SJSA1 (cell line): ENCODE measurements around the gene ARHGEF17. TPM values are rescaled to one million over a fixed set of nuclear protein-coding genes. Genes with fewer than 3 reads are reported as not detected.
A peak's percentile ranks its signal among the peaks of the same experiment; 100 is the strongest.

ENCODE experiments used
- DNase-seq, 2 experiments: peaks; one replicate each; pipeline ENCODE4 v3.0.0-alpha.2; 2015 to 2020; ENCODE audit warnings: low spot score in 2 of 2, low read depth in 1 of 2
- H3K27ac ChIP-seq: fragments of 250-450 bp; sonication (Bioruptor Pico); 2 replicates; pipeline ENCODE4 v1.5.1; 2020; ENCODE audit warnings: mild to moderate bottlenecking, moderate library complexity
- H3K27me3 ChIP-seq: fragments of 250-450 bp; sonication (Bioruptor Pico); replicated peaks from 2 replicates; pipeline ENCODE4 v1.5.1; 2020; ENCODE audit warnings: mild to moderate bottlenecking, moderate library complexity
- H3K36me3 ChIP-seq: fragments of 250-450 bp; sonication (Bioruptor Pico); 2 replicates; pipeline ENCODE4 v1.5.1; 2020; ENCODE audit warnings: mild to moderate bottlenecking
- H3K4me1 ChIP-seq: fragments of 250-450 bp; sonication (Bioruptor Pico); replicated peaks from 2 replicates; pipeline ENCODE4 v1.6.1; 2021; ENCODE audit warnings: mild to moderate bottlenecking
- H3K4me3 ChIP-seq: fragments of 250-450 bp; sonication (Bioruptor Pico); 2 replicates; pipeline ENCODE4 v1.5.1; 2020; ENCODE audit warnings: mild to moderate bottlenecking
- H3K9me3 ChIP-seq: fragments of 250-450 bp; sonication (Bioruptor Pico); replicated peaks from 2 replicates; pipeline ENCODE4 v1.5.1; 2020; ENCODE audit warnings: mild to moderate bottlenecking
- total RNA-seq: library from RNA; depleted of rRNA; stranded (reverse); fragments of >200 nt; shearing (Covaris generic); gene quantifications from 2 replicates; pipeline ENCODE4 v1.2.3, GENCODE V29; 2014; rRNA removed

ARHGEF17 gene, protein sequence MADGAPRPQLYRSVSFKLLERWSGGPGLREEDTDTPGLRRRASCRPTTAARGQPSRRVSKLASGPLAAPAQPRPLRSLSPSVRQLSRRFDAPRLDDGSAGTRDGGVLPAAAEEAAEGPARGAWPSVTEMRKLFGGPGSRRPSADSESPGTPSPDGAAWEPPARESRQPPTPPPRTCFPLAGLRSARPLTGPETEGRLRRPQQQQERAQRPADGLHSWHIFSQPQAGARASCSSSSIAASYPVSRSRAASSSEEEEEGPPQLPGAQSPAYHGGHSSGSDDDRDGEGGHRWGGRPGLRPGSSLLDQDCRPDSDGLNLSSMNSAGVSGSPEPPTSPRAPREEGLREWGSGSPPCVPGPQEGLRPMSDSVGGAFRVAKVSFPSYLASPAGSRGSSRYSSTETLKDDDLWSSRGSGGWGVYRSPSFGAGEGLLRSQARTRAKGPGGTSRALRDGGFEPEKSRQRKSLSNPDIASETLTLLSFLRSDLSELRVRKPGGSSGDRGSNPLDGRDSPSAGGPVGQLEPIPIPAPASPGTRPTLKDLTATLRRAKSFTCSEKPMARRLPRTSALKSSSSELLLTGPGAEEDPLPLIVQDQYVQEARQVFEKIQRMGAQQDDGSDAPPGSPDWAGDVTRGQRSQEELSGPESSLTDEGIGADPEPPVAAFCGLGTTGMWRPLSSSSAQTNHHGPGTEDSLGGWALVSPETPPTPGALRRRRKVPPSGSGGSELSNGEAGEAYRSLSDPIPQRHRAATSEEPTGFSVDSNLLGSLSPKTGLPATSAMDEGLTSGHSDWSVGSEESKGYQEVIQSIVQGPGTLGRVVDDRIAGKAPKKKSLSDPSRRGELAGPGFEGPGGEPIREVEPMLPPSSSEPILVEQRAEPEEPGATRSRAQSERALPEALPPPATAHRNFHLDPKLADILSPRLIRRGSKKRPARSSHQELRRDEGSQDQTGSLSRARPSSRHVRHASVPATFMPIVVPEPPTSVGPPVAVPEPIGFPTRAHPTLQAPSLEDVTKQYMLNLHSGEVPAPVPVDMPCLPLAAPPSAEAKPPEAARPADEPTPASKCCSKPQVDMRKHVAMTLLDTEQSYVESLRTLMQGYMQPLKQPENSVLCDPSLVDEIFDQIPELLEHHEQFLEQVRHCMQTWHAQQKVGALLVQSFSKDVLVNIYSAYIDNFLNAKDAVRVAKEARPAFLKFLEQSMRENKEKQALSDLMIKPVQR (N-terminal part only)
- total RNA-seq = 8.3 and 14.6 TPM in 2 replicates

DNA sequence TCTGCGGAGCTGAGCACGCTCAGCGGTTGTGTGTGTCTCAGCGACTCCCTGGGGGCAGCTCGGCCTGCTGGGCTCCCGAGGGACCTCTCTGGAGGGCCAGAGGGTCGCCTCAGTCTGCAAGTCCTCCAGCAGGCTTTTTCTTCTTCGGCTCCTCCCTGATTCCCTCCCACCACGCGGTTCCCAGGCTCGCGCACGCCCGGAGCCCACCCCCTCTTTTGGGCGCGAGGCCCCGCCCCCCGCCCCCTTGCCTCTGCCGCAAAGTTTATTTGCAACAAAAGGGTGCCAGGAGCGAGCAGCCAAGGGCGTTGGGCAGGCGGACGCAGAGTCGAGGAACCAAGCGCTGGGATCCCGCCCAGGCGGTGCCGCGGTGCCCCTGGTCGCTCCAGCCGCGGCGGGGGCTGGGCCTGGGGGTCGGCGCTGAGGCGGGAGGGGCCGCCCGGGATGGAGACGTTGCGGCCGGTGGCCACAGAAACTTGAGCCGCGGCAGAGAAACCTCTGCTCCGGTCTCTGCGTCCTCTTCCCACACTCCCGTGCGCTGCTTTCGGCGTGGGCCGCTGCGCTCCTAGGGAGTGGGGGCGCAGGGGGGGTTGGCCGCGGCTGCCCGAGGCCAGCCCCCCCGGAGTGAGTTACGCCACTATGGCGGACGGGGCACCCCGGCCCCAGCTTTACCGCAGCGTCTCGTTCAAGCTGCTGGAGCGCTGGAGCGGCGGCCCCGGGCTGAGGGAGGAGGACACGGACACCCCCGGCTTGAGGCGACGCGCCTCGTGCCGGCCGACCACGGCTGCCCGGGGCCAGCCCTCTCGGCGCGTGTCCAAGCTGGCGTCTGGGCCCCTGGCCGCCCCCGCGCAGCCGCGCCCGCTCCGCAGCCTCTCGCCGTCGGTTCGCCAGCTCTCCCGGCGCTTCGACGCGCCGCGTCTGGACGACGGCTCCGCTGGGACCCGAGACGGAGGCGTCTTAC is at the start of gene ARHGEF17:
Gene ARHGEF17 (plus strand): TSS at position 274 of the 958 bp plus-strand sequence. CDS start 363 bp downstream, at position 637.
- DNase-seq = peak; percentile 47 to 74
- H3K27ac ChIP-seq = peak within 1 kb of the TSS; percentile 97

DNA sequence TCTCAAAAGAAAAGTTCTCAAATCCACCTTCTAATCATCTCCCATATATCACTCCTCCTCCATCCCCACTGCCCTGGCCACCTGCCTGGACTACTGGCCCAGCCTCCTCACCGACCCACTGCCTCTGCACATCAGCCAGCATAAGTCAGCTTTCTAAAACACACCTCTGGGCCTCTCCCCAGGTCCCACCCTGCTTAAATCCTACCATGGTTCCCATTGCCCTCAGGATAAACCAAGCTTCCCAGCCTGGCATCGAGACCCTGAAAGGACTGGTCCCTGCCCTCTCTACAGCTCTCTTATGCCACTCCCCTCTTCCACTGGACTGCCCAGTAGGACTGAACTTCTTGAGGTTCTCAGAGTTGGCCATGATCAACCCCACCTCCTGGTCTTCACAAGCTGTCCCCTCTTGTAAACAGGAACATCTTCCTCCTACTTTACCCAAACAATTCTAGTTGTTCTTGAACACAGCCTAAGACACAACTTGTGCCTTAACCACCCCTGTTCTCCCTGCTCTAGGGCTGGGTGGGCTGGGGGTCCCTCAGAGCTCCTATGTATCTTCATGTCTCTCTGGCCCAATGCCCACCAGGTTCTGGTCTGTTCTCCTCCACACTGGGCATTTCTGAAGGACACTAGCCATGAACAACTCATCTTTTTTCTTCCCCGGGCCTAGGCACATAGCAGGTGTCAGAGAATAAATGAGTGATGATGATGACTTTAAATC is 48.5 kb upstream of the ARHGEF17 start:
- DNase-seq = no peak
- Histone ChIP-seq H3K27me3 (peaks cover 2% of the 10 kb centered on the region; the same call in 1 of the 2 replicates), H3K4me1 (peaks cover 15% of the 10 kb centered on the region), H3K4me3 (no peak overlapping the region), H3K36me3 (no peaks in the 10 kb centered on the region), H3K27ac (no peak overlapping the region), H3K9me3 (no peaks in the 10 kb centered on the region)

More for the DNA sequence above, at the start of gene ARHGEF17:
- H3K27me3 ChIP-seq = no peaks in the 10 kb centered on the region
- peaks cover 30% of the 10 kb centered on the region for H3K36me3 ChIP-seq
- peak within 1 kb of the TSS; percentile 75 for H3K4me3 ChIP-seq
- H3K4me1 ChIP-seq = peaks cover 34% of the 10 kb centered on the region
- no peaks in the 10 kb centered on the region for H3K9me3 ChIP-seq

DNA sequence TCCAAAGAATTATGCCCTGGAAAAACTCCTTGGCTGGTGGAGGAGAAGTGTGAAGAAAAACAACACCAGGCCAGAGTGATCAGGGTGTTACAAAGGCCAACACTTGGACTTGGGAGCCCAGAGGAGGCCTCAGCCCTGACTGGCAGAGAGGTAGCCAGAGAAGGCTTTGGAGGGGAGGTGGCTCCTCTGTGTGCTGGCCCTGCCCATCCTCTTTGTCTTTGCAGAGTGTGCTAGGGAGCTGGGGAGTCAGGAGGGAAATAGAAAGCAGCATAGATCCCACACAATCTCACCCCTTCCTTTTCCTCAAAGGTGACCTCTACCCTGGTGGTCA is 48.0 kb upstream of the ARHGEF17 start:
- Histone ChIP-seq H3K4me3 (no peak overlapping the region), H3K4me1 (peaks cover 15% of the 10 kb centered on the region), H3K27ac (no peak overlapping the region), H3K27me3 (peaks cover 2% of the 10 kb centered on the region; the same call in 1 of the 2 replicates), H3K36me3 (no peaks in the 10 kb centered on the region), H3K9me3 (no peaks in the 10 kb centered on the region)
- DNase-seq = no peak

DNA sequence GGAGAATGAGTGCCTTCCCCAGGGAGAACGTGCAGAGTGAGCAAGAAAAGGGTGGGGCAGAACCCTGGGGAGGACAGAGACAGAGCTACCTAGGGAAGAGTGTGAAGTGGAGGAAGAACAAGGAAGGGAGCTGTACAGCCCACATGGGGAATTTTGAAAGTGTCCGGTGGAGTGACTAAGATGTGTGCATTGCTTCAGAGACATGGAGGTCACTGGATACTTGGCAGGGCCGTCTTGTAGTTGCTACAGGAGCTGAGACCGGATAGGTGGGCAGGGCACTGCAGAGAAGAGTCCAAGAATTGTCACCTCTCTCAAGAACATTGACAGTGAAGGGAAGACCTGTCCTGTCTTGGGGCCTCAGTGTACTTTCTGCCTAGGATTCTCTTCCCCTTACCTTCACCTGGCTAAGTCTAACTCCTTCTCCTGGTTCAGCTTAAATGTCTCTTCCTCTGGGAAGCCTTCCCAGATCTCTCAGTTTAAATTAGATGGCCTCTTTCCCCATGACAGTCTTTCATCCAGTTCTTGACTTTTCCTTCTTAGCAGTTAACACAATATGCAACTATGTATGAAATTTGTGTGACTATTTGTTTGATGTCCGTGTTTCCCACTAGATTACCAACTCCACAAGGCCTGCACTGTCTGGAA is 45.1 kb upstream of the ARHGEF17 start:
- H3K27ac ChIP-seq = no peak overlapping the region
- H3K4me3 ChIP-seq = no peak overlapping the region
- no peaks in the 10 kb centered on the region for H3K9me3 ChIP-seq
- H3K4me1 ChIP-seq = peaks cover 3% of the 10 kb centered on the region
- no peaks in the 10 kb centered on the region for H3K36me3 ChIP-seq
- peaks cover 2% of the 10 kb centered on the region; the same call in 1 of the 2 replicates for H3K27me3 ChIP-seq
- no peak for DNase-seq

DNA sequence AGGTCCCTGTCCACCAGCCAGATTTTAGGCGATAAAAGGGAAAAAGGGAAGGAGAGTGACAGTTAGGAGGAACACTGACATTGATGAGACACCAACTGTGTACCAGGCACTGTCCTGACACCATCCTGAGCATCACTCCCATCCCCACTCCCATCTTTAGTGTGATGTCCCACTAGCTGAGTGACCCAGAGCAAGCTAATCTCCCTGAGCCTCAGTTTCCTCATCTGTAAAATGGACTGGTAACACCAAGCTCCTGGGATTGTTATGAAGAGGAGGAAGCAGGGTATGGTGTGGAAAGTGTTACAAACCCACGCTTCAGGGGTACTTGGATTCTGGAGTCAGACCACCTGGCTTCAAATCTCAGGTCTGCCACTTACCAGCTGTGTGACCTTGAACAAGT is 44.4 kb upstream of the ARHGEF17 start:
- Histone ChIP-seq H3K4me3 (no peak overlapping the region), H3K36me3 (no peaks in the 10 kb centered on the region), H3K9me3 (no peaks in the 10 kb centered on the region), H3K27ac (no peak overlapping the region), H3K27me3 (peaks cover 2% of the 10 kb centered on the region; the same call in 1 of the 2 replicates), H3K4me1 (no peaks in the 10 kb centered on the region)
- no peak for DNase-seq

DNA sequence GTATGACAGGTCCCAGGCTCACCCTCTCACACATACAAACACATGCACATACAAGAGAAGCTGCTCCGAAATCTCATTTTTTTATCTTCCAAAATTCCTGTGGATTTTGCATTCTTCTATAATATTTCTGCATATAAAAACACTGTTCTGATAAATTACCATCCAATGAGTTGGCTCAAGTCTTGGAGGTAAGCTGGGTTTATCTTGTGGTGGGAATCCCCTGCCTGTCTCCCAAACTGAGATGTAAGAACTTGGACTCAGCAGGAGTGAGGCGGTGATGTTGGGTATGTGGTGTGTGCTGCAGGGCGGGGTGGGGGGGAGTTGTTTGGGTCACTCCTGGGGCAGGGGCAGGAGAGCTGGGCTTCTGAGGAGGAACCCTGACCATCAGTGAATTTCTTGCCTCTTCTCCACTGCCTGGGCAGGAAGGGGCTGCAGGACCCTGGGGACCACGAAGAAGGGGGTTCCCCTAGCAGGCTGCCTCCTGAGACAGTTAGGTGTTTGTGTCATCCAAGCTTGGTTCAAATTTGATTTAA is 42.7 kb upstream of the ARHGEF17 start:
- peaks cover 2% of the 10 kb centered on the region; the same call in 1 of the 2 replicates for H3K27me3 ChIP-seq
- no peak for DNase-seq

DNA sequence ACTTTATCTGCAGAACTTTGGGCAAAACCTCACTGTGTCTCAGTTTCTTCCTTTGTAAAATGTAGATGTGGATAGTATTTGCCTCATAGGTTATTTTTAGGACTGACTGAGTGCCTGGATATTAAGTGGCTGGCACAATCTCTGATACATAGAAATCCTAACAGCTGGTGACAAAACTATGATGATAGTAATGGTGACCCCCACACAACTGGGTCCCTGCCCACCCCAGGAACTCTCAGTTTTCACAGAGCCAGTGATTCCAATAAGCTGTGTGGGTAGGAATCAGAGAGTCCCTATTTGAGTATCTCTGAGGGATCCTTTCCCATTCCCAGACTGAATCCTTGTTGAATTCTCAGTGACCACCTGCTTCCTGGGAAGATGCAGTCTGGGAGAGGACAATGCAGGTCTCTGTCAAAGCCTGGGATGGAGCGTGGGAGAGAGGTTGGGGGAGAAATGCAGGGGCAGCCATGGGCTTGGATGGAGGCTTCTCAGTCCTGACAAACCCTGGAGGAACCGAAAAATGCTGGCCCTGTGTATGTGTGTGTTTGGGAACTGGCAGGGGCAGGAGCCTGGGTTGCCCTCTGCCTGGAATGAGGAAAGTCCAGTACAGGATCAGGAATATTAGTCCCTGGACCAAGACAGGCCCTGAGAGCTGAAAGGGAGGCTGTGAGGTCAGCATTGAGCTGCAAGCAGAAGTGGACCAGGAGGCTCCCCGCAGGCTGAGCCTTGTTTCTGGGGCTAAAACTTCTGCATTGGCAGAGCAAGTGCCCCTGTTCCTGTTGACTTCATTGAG is 42.0 kb upstream of the ARHGEF17 start:
- H3K9me3 ChIP-seq = no peaks in the 10 kb centered on the region
- peaks cover 2% of the 10 kb centered on the region; the same call in 1 of the 2 replicates for H3K27me3 ChIP-seq
- DNase-seq = no peak
- no peak overlapping the region for H3K27ac ChIP-seq
- H3K4me1 ChIP-seq = no peaks in the 10 kb centered on the region
- H3K36me3 ChIP-seq = no peaks in the 10 kb centered on the region
- H3K4me3 ChIP-seq = no peak overlapping the region

More for the DNA sequence above, 42.7 kb upstream of the ARHGEF17 start:
- Histone ChIP-seq H3K36me3 (no peaks in the 10 kb centered on the region), H3K9me3 (no peaks in the 10 kb centered on the region), H3K27ac (no peak overlapping the region), H3K4me1 (no peaks in the 10 kb centered on the region), H3K4me3 (no peak overlapping the region)

DNA sequence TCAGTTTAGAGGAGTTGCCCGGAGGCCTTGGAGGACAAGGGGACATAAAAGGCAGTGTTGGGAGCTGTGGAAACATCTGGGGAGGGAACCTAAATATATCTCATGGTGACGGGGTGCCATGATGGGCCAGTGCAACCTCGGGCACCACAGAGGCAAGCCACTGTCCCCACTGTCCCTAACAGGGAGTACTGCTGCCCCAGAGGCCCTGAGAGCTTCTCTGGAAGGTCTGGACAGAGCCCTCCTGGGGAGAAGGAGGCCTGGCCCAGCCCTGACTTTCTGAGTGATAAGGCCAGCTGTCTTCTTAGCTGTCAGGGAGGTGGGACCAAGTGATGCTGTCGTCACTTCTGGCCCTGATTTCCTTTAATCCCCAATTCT is 41.4 kb upstream of the ARHGEF17 start:
- peaks cover 2% of the 10 kb centered on the region; the same call in 1 of the 2 replicates for H3K27me3 ChIP-seq
- H3K9me3 ChIP-seq = no peaks in the 10 kb centered on the region
- H3K4me1 ChIP-seq = no peaks in the 10 kb centered on the region
- H3K27ac ChIP-seq = no peak overlapping the region
- no peak for DNase-seq
- H3K36me3 ChIP-seq = no peaks in the 10 kb centered on the region
- H3K4me3 ChIP-seq = no peak overlapping the region

DNA sequence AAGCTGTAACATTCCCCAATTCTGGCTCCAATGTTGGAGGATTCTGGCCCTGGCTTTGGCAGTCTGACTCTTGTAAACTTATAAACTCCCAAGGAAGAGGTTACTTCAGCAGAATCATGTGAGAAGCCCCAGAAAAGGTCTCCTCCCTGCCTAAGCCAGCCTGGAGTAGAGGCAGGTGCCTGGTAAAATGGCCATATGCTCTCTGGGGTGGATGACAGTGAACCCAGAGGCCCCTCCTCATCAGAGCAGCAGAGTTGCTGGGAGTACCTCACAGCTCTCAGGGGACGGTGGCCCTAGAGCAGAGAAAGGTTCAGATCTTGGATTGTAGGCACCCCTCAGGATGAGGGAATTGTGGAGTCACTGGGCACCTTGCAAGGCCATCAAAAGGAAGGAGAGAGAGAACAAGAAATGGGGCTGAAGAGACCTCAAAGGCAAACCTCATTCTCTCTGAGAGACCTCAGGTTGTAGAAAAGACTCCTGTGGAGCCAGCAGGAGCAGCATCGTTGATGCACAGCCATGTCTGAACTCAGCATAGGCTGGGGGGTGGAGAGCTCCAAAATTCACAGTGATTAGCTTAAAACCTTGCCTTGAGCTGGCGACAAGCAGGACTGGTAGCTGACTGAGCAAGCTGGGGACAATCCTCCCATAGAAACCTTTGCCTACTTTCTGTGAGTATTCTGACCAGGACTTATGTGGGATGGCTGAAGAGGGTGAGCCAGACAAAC is 40.8 kb upstream of the ARHGEF17 start:
- Histone ChIP-seq H3K27ac (no peak overlapping the region), H3K4me3 (no peak overlapping the region), H3K9me3 (no peaks in the 10 kb centered on the region), H3K27me3 (peaks cover 2% of the 10 kb centered on the region; the same call in 1 of the 2 replicates), H3K4me1 (no peaks in the 10 kb centered on the region), H3K36me3 (no peaks in the 10 kb centered on the region)
- DNase-seq = no peak

DNA sequence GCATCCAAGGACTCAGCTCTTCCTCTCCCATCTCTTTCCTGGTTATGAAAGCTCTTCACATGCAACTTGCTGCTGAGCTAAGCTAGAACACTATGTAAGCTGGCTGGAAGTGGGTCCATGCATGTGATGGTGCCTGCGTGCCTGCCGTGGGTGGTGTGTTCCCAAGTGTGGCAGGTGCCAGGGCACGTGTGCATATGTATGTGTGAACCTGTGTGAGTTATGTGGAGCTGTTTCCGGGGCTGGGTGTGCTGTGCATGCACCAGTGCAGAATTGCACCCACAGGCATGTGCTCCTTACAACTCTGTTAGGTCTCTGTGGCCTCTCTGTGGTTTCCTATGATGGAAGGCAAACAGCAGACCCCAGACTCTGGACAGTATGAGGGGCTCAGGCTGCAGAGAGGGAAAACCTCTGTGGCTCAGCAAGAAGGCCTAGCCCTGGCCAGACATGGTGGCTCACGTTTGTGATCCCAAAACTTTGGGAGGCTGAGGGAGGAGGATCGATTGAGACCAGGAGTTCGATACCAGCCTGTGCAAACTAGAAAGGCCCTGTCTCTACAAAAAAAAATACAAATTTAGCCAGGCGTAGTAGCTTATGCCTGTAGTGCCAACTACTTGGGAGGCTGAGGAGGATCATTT is 40.1 kb upstream of the ARHGEF17 start:
- H3K27me3 ChIP-seq = peaks cover 2% of the 10 kb centered on the region; the same call in 1 of the 2 replicates
- no peaks in the 10 kb centered on the region for H3K36me3 ChIP-seq
- H3K27ac ChIP-seq = no peak overlapping the region
- H3K4me1 ChIP-seq = no peaks in the 10 kb centered on the region
- no peak overlapping the region for H3K4me3 ChIP-seq
- no peaks in the 10 kb centered on the region for H3K9me3 ChIP-seq
- no peak for DNase-seq
